IPS-NIHi11 (cell line): ENCODE results near the gene SEMA6A.

ENCODE experiments used
- DNase-seq: peaks from one replicate; pipeline ENCODE4 v3.0.0; 2012; ENCODE audit warnings: mixed read lengths, low spot score

Gene SEMA6A

GRCh38 chr5:116406306-116407041 is 168.1 kb downstream of the SEMA6A start:
- DNase-seq = no peak

GRCh38 chr5:116404792-116405191 is 169.8 kb downstream of the SEMA6A start:
- DNase-seq = no peak

- DNase-seq = no peak
Observed at GRCh38 chr5:116404016-116404415, 170.6 kb downstream of the SEMA6A start.

- no peak for DNase-seq
Observed at GRCh38 chr5:116402235-116402634, 172.4 kb downstream of the SEMA6A start.

- DNase-seq = no peak
Observed at GRCh38 chr5:116401576-116401975, 173.0 kb downstream of the SEMA6A start.

GRCh38 chr5:116396476-116397099 is 178.0 kb downstream of the SEMA6A start:
- no peak for DNase-seq

- DNase-seq = no peak
Observed at GRCh38 chr5:116395631-116396203, 178.9 kb downstream of the SEMA6A start.

- no peak for DNase-seq
Observed at GRCh38 chr5:116395226-116395625, 179.4 kb downstream of the SEMA6A start.

GRCh38 chr5:116394186-116394867 is 180.3 kb downstream of the SEMA6A start:
- no peak for DNase-seq
